HG02884 (cell line): ENCODE results near the gene PCSK4.

Source experiments
- ATAC-seq: cut with Tn5 transposase; IDR thresholded peaks from one replicate; pipeline ENCODE4 v1.9.1; 2021; ENCODE audit warnings: mild to moderate bottlenecking, moderate library complexity; ENCODE audit not compliant: unreplicated experiment

The PCSK4 gene

DNA sequence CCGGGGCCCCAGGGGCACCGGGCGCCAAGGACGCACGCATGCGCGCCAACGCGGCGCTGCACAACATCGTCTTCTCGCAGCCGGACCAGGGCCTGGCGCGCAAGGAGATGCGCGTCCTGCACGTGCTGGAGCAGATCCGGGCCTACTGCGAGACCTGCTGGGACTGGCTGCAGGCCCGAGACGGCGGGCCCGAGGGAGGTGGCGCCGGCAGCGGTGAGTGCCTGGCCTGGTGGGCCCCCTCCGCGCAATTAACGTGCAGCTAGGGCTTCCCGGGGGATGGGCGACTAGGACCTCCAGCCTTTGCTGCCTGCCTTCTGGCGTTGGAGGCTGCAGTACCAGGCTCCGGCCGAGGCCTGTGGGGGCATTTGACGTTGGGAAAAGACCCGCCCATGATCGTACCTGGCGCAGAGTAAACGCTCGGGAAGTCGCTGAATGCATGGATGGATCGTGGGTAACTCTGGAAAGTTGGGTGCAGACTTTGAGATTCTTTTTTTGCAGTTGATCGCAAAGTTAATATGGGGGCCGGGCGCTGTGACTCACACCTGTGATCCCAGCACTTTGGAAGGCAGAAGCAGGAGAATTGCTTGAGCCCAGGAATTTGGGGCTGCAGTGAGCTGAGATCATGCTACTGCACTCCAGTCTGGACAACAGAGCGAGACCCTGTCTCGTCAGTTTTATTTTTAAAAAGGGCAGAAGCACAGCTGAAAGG is 33.0 kb downstream of the PCSK4 start:
- no peak for ATAC-seq

DNA sequence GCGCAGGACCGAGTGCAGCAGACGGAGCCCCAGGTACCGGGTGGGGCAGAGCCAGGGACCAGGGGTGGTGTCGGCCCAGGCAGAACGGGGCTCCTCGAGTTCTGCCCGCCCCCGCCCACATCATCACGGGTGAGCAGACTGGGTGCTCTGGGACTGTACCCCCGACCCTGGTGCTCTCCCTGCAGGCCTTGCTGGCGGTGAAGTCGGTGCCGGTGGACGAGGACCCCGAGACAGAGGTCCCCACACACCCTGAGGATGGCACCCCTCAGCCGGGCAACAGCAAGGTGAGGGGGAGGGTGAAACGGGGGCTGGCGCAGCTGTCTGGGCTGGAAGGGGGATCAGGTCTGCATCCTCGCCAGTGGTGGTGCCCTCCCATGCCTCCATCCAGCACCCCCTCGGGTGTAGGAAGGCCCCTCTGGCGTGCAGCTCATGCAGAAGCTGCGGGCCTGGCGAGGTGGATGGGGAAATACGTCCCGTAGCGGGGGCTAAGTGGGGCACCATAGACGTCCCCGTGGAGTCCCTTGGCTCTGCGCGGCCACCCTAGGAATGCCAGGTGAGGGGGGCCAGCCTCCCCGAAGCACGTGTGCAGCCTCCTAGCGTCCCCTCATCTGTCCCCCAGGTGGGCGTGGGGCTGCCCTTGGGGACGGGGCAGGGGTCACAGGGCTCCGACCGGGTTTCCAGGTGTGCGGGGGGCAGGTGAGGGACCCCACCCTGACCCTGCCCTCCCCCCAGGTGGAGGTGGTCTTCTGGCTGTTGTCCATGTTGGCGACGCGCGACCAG is 33.8 kb downstream of the PCSK4 start:
- ATAC-seq, result no peak

DNA sequence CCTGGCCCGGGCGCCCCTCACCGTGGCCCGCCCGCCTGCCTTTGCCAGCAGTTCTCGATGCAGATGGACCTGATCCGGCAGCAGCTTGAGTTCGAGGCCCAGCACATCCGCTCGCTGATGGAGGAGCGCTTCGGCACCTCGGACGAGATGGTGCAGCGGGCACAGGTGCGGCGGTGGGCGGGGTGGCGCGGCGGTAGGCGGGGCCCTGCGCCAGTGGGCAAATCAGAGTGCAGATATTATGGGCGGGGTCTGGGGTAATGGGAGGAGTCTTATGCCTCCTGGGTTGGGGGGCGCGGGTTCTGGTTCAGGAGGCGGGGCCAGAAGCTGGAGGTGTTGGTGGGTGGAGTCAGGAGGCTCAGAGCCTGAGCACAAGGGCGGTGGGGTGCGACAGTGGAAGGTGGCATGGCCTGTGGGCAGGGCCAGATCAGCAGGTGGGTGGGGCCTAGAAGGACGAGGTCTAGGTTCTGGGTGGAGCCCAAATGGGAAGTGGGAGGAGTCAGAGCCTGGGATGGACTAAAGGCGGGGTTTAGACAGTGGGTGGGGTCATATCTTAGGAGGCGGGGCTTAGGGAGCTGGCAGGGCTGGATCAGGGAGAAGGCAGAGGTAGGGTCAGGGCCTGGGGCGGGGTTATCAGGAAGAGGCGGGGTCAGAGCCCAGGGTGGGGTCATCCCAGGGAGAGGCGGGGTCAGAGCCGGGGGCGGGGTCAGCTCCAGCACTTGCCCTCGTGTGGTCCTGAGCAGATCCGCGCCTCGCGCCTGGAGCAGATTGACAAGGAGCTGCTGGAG is 34.6 kb downstream of the PCSK4 start:
- ATAC-seq, result no peak

DNA sequence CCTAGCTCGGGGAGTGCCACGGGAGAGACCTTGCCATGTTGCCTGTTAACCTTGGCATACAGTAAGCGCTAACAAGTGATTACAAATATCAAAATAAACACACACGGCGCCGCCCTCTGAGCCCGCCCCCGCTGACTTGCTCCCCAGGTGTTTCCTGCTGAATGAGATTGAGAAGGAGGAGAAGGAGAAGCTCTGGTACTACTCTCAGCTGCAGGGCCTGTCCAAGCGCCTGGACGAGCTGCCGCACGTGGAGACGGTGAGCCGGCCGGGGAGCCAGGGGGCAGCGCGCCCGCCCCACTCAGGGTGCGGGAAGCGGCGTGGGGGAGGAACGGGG is 35.2 kb downstream of the PCSK4 start:
- ATAC-seq, result no peak

DNA sequence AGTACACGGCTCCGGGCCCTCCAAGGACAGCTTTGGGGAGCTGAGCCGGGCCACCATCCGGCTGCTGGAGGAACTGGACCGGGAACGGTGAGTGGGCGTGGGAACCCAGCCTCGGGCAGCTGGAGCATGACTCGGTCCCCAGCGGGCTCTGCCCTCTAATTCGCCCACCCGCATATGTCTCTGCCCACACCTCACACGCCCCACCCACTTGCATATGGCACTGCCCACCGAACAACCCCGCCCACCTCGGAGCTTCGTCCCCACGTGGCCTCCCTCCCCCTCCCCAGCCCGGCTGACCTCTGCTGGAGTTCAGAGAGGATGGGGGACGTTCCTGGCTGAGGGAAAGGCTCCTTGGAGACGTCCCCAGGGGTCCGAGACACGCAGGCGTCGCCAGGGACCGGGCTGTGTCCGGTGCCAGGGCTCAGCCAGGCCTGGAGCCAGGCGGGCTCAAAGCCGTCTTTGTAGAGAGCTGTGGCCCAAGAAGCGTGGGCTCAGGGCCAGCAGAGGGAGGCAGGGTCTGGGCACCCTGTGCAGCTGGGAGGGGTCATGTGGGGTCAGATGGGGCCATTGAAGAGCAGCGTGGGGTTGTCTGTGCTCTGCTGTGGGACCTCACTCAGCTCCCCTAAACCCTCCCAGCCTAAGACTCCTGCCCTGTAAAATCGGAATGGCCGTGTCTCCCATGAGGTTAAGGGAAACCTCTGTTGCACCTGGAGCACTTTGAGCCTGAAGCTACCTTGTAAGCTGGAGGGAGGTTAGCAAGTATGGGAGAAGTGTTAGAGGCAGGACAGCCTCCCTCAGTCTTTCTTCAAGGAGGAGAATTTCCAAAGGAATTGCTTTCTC is 36.4 kb downstream of the PCSK4 start:
- no peak for ATAC-seq

DNA sequence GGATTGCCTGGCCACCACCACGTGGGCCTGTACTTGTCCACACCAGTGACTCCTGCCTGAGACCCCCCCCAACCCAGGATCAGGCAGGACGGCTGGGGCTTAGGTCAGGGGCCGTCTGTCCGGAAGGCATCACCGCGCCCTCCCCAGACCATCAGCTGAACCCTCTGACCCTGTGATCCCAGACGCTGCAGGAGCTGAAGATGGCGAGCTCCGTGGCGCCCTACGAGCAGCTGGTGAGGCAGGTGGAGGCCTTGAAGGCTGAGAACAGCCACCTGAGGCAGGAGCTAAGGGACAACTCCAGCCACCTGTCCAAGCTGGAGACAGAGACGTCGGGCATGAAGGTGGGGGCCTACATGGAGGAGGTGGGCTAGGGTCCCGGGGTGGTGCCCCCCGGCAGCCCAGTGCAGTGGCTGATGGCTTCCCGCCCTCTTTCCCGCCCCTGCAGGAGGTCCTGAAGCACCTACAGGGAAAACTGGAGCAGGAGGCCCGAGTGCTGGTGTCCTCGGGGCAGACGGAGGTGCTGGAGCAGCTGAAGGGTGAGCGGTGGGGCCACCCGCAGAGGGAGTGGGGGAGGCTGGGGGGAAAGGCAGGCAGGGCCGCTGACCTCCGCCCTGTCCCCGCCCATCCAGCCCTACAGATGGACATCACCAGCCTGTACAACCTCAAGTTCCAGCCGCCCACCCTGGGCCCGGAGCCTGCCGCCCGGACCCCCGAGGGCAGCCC is 37.2 kb downstream of the PCSK4 start:
- no peak for ATAC-seq

DNA sequence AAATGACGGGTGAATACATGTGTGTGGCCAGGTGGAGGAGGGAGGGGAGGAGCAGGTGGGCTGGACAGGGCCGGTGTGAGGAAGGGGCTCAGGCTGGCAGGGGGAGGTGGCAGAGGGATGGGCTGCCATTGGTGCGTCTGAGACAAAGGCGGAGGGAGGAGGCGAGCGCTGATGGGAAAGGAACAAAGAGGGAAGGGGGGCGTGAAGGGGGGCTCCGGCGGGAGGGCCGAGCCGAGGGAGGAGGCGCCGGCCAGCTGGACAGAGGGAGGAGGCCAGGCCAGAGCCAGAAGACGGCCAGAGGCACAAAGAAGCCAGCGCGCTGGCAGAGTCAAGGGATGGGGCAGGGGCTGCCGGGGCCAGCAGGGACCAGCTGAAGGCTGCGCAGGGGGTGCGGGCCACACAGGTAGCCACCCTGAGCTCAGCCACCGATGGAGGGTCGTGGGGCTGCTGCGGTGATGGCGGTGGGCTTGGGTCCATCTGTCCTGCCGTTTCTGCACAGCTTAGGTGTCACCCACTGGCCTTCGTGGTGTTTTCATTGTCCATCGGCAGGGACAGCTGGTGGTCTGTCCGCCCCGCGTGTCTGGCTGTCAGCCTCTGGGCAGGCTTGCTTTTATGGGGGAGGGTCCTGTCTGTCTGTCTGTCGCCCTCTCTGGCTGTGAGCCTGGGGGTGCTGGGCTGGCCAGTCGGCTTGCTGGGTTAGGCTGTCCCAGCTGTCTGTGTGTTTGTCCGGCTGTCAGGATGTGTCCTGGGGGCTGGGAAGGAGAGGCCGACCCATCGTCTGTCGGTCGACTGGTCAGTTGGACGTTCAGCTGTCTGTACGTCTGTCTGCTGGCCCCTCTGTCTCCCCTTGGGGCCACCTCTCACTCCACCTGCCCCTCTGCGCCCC is 38.0 kb downstream of the PCSK4 start:
- no peak for ATAC-seq

DNA sequence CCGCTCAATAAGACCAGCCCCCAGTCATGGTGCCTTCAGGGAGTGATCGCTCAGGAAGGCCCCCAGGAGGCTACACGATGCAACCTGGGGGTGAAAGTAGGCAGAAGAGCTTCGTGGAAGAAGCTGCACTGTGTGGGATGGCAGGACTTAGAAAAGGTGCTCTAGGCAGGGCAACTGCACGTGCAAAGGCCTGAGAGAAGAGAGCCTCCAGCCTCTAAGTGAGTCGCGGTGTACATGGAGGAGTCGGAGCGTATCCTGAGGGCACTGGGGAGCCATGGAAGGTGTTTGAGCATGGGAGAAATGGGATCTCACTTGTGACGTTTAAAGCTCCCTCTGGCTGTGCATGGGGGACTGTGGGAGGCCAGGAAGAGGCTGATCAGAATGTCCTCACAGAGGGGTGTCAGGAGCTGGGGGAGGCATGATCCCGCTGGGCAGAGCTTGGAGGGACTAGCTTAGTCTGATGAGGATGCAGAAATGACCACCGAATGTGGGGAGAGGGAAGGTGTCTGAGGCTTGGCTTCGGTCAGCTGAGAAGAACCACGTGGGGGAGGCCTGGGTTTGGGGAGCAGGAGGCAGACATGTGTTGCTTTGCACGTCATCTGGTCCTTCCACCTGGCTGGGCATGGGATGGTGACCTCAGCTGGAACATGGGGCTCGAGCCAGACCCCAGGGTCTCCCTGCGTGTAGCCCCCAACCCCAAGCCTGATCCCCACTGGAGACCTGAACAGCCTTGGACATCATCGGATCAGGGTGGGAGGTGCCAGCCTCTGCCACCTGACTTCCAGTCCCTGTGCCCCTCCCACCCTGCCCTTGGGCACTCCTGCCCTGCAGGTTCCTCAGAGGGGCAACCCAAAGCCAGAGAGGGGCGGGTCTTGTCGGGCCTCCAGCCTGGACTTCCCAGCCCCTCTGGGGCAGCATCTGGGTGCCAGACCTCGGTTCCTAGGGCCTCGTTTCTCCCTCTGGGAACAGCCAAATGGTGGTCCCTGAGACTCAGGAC is 39.1 kb downstream of the PCSK4 start:
- ATAC-seq, result no peak

DNA sequence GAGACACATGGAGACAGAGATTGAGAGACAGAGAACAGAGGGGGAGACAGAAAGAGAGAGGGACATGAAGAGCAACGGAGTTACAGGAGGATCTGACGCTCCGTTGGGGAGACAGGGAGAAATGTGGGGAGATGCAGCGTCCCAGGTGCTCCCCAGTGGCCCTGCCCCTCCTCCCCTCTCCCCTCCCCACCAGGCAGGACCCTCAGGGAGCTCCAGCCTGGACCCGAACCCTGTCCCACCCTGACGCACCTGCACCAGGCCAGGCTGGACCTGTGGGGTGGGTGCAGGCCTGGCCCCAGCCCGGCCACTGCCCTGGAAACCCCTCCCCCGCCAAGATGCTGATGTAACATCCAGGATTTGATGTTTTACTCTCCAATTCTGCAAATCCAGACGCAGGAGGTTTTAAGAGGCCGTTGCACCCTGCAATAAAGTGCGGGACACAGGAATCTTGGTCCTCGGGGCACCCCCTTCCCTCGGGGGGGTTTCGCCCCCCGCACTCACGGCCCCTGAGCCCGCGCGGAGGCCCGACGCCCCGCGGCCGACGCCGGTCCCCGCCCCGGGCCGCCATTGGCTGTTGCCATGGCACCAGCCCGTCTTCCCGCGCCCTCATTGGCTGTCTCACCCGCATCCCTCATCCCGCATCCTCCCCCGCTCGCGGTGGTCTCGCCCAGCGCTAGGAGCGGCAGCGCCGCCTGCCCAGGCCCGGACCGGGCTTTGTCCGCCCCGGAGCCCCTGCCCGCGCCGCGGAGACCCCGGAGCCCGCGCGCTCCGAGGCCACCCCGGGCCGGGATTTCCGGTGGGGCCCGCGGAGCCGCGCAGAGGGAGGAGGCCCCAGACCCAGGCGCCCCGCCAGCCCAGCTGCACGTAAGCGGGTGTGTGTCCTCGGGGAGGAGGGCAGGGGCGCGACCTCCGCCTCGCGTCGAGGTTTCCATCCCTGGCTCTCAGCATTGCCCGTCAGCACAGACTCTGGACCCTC is 40.4 kb downstream of the PCSK4 start, which contains the start of gene APC2:
Gene APC2, plus strand, starts transcription at position 655 of the 976 bp plus-strand sequence. CDS start 2,881 bp downstream, outside the sequence.
- no peak for ATAC-seq

DNA sequence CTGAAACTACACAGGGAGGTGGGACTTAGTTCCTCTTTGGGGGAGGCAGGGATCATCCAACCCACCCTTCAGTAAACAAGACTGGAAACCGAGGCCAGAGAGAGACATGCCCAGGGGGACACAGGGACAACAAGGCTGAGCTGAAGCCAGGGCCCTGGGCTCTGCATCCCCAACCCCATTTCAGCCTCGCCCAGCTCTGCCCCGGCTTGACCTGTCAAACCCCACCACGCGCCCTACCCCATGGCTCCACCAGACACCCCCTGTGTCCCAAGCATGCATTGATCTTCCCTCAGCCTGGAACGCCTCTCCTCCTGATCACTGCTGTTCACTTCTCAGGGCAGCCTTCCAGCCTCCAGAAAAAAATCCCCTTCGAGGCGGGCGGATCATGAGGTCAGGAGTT is 42.2 kb downstream of the PCSK4 start:
- ATAC-seq, result no peak

DNA sequence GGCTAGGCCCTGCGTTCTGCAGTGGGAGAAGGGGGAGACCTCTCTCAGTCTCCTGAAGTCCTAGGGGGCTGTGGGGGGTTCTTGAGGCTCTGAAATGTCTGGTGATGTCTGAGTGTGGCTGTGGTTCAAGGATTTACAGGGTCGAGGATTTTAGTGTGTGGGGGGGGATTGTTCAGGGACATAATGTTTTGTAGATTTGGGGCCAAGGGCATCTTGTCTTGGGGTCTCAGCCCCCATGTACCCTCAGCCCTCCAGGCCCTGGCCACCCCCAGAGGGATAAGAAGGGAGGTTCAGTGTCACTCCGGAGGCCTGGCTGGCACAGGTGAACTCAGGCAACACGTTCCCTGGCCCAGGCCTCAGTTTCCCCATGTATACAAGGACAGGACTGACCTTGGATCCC is 42.6 kb downstream of the PCSK4 start:
- no peak for ATAC-seq

DNA sequence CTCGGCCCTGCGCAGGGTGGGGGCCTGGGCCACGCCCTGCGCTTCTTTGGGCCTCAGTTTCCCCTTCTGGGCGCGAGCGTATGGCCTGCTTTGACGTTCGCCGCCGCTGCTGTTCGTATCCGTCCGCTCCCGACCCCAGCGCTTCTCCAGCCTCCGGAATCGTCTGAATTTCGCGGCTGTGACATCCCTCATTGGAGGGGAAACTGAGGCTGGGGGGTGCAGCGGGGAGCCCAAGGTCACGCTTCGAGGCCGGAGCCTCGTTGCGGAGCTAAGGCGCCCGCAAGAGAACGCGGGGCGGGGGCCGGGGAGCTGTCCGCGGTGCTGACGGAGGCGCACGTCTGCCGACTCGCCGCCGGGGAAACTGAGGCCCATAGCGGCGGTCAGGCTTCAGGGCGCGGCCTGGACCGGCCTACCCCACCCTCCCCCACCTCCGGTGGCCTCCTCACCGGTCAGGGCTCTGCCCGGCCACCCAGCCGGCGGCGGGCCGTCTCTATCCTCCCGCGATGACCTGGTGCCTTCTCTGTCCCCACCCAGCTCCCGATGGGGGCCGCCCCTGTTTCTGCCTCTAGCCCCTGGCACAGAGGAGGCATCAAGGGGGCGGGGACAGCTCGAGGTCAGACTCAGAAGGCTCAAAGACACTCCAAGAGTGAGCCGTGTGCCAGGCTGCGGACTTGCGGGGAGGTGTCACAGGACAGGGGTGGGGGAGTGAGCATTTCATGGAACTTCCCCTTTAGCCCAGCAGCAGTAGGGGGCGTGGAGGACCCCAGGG is 43.3 kb downstream of the PCSK4 start:
- ATAC-seq, result no peak

DNA sequence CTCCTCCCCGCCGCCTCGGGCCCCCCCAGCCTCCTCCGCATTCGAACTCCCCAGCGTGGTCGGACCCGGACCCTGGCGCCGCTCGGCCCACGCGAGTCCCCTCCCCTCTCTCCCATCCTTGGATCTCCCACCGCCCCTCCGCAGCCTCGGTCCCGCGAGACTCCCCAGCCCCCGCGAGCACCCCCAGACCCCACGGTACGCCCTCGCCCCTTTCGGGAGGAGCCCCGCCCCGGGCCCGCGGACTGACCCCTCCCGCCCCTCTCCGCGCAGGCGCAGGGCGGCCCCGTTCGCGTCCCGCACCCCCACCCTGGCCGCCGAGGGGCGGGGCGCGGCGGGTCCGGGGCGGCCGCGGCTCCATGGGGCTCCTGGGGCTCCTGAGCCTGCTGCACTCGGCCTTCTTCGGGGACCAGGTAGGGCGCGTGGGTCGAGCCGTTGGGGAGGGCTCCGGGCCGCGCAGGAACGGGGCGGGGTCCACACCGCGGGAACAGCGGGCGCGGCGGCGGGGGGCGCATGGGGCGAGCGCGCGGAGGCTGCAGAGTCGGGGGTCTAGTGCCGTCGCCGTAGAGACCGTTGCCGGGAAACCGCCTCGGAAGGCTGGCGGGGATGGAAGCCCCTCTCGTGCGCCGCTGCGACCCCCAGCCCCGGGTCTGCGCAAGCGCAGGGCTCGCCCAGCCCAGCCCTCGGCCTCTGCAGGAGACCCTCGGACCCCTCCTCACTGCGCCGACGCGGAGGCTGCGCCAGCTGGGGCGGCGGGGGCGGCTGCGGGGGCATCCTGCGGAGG is 44.0 kb downstream of the PCSK4 start:
- no peak for ATAC-seq

DNA sequence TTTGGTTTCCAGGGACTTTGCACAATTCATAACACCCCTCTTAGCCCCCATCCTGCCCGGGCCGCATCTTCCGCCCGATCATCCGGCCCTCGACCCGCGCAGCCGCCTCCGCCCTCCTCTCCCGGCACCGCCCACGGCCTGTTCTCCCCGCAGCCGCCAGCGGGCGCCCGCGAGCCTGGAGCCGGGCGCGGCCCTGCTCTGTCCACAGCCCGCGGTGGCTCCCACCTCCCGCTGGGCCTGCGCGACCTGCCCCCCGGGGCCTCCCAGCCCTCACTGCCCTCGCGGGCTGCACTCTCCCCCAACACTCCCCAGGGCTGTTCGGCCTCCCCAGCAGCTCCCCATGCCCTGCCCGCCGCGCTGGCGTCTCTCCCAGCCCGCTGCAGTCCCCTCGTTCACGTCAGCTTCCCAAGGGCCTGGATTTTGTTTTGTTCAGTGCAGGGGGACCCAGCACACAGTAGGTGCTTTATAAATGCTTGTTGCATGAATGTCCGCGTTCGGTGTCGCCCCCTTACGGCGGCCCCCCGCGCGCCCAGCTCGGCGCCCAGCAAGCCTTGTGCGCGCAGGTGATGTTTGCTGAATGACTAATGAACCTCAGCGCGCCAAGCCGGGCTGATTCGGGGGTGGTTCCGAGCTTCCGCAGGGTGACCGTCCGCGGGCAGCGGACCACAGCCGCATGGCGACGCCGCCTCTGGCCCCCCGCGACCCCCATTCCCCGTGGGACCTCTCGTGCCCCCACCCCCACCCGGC is 44.8 kb downstream of the PCSK4 start:
- ATAC-seq, result no peak
